ENCODE measurements around the gene EHMT1.

DNA sequence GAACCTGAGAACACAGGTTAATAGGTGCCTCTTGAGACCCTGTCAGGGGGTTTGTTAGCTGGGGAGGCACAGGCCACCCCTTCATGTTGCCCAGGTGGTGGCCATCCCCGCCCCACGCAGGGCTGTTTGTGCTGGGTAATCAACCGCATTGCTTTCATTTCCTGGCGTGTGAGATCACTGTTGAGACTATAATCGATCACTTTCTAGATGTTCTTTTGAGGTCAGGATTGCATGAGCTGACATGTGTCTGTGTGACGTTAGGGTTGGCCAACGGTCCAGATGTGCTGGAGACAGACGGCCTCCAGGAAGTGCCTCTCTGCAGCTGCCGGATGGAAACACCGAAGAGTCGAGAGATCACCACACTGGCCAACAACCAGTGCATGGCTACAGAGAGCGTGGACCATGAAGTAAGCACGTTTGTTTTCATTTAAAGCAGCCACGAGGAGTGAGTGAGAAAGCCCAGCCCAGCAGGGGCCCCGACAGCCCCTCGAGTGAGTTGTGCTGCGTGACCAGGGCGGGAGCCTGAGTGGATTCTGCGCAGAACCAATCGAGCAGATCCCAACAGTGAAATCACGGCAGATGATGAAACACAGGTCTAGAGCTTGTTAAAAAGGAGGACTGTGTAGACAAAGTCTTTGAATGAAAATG is 143.7 kb downstream of the EHMT1 start:
- TF ChIP-seq, protein P1, sequence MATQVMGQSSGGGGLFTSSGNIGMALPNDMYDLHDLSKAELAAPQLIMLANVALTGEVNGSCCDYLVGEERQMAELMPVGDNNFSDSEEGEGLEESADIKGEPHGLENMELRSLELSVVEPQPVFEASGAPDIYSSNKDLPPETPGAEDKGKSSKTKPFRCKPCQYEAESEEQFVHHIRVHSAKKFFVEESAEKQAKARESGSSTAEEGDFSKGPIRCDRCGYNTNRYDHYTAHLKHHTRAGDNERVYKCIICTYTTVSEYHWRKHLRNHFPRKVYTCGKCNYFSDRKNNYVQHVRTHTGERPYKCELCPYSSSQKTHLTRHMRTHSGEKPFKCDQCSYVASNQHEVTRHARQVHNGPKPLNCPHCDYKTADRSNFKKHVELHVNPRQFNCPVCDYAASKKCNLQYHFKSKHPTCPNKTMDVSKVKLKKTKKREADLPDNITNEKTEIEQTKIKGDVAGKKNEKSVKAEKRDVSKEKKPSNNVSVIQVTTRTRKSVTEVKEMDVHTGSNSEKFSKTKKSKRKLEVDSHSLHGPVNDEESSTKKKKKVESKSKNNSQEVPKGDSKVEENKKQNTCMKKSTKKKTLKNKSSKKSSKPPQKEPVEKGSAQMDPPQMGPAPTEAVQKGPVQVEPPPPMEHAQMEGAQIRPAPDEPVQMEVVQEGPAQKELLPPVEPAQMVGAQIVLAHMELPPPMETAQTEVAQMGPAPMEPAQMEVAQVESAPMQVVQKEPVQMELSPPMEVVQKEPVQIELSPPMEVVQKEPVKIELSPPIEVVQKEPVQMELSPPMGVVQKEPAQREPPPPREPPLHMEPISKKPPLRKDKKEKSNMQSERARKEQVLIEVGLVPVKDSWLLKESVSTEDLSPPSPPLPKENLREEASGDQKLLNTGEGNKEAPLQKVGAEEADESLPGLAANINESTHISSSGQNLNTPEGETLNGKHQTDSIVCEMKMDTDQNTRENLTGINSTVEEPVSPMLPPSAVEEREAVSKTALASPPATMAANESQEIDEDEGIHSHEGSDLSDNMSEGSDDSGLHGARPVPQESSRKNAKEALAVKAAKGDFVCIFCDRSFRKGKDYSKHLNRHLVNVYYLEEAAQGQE (IDR thresholded peaks at IDR 0.05; ENCODE audit: low read depth, low read length), result no peak
- TF ChIP-seq, protein P2, sequence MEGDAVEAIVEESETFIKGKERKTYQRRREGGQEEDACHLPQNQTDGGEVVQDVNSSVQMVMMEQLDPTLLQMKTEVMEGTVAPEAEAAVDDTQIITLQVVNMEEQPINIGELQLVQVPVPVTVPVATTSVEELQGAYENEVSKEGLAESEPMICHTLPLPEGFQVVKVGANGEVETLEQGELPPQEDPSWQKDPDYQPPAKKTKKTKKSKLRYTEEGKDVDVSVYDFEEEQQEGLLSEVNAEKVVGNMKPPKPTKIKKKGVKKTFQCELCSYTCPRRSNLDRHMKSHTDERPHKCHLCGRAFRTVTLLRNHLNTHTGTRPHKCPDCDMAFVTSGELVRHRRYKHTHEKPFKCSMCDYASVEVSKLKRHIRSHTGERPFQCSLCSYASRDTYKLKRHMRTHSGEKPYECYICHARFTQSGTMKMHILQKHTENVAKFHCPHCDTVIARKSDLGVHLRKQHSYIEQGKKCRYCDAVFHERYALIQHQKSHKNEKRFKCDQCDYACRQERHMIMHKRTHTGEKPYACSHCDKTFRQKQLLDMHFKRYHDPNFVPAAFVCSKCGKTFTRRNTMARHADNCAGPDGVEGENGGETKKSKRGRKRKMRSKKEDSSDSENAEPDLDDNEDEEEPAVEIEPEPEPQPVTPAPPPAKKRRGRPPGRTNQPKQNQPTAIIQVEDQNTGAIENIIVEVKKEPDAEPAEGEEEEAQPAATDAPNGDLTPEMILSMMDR (IDR thresholded peaks at IDR 0.05 in 2 of 3, conservative IDR thresholded peaks at IDR 0.05 in 1 of 3; ENCODE audit: control insufficient read depth in 2 of 3, extremely low read depth in 1 of 3, insufficient read depth in 1 of 3, low read depth in 3 of 3, low read length in 3 of 3), result no peak
- no peak for TF ChIP-seq EZH2 (IDR thresholded peaks at IDR 0.05; ENCODE audit: borderline replicate concordance, control insufficient read depth, low read depth, low read length)
- TF ChIP-seq SMC3 (IDR thresholded peaks at IDR 0.05; ENCODE audit: borderline replicate concordance, low read length), result peak; percentile 23; the same call in 1 of the 2 replicates
- TF ChIP-seq DPF2 (IDR thresholded peaks at IDR 0.05), result peak; percentile 60; the same call in 1 of the 2 replicates
- 0 out of 2 replicates have a peak, but pooled peaks have one; percentile 44 for TF ChIP-seq SIN3A (IDR thresholded peaks at IDR 0.05; ENCODE audit: low read depth, low read length)
- no peak for TF ChIP-seq CHD1 (IDR thresholded peaks at IDR 0.05; ENCODE audit: low read depth, low read length)
- peak; percentile 65; the same call in 1 of the 2 replicates for TF ChIP-seq CBFB (IDR thresholded peaks at IDR 0.05; ENCODE audit: low read depth)
- TF ChIP-seq RAD21 (IDR thresholded peaks at IDR 0.05; ENCODE audit: insufficient read depth, low read depth, low read length), result no peak
- TF ChIP-seq PML (IDR thresholded peaks at IDR 0.05; ENCODE audit: low read length), result 0 out of 2 replicates have a peak, but pooled peaks have one; percentile 43
- no peak for TF ChIP-seq HDAC6 (IDR thresholded peaks at IDR 0.05; ENCODE audit: unreplicated experiment)
- TF ChIP-seq CBX3 (IDR thresholded peaks at IDR 0.05; ENCODE audit: borderline replicate concordance, low read depth), result no peak
- 0 out of 2 replicates have a peak, but pooled peaks have one; percentile 14 for TF ChIP-seq SPI1 (IDR thresholded peaks at IDR 0.05; ENCODE audit: borderline replicate concordance, insufficient read depth, low read depth, low read length)

Data from GM12878 (cell line).